HepG2 (cell line): ENCODE measurements around the gene TBCD. TPM values are rescaled to one million over a fixed set of nuclear protein-coding genes. Genes with fewer than 3 reads are reported as not detected.

ENCODE experiments used
- ASH2L ChIP-seq: fragments of 300-600, 200-600 bp; sonication (generic); IDR thresholded peaks from 2 replicates; pipeline ENCODE4 v1.7.0; 2017; ENCODE audit warnings: low read depth, mild to moderate bottlenecking, moderate library complexity, mixed read lengths, low read length; ENCODE audit not compliant: insufficient read length
- EEA1 ChIP-seq: sonication (generic); formaldehyde crosslinking; IDR thresholded peaks from 2 replicates; pipeline ENCODE4 v1.5.1; 2020; ENCODE audit warnings: mild to moderate bottlenecking, missing genetic modification reagents, borderline replicate concordance
- ETS1 ChIP-seq: sonication (generic); formaldehyde crosslinking; IDR thresholded peaks from 2 replicates; pipeline ENCODE4 v1.4.0; 2020; ENCODE audit warnings: missing genetic modification reagents
- HBP1 ChIP-seq: IDR thresholded peaks from 2 replicates; pipeline ENCODE4 v1.6.1; 2016; ENCODE audit warnings: low read depth, control low read depth
- HDAC1 ChIP-seq: sonication (generic); formaldehyde crosslinking; IDR thresholded peaks from 2 replicates; pipeline ENCODE4 v1.5.1; 2020; ENCODE audit warnings: mild to moderate bottlenecking, missing genetic modification reagents
- HNRNPL ChIP-seq: fragments of 200-400 bp; formaldehyde crosslinking; IDR thresholded peaks from 2 replicates; pipeline ENCODE4 v1.6.1; 2017; ENCODE audit warnings: mild to moderate bottlenecking, low read depth, low read length
- IRF2 ChIP-seq: IDR thresholded peaks from 2 replicates; pipeline ENCODE4 v1.6.1; 2018; ENCODE audit warnings: missing genetic modification reagents, missing compliant biosample characterization
- IRX3 ChIP-seq: sonication (generic); formaldehyde crosslinking; IDR thresholded peaks from 2 replicates; pipeline ENCODE4 v1.8.1; 2023; ENCODE audit warnings: mild to moderate bottlenecking, low read depth, missing genetic modification reagents, borderline replicate concordance
- NCOA5 ChIP-seq: sonication (generic); formaldehyde crosslinking; IDR thresholded peaks from 2 replicates; pipeline ENCODE4 v1.4.0; 2020; ENCODE audit warnings: missing genetic modification reagents
- RFXANK ChIP-seq: IDR thresholded peaks from 2 replicates; pipeline ENCODE4 v1.6.1; 2016
- RXRB ChIP-seq: IDR thresholded peaks from 2 replicates; pipeline ENCODE4 v1.6.1; 2016; ENCODE audit warnings: borderline replicate concordance, missing genetic modification reagents, missing compliant biosample characterization
- SRSF4 ChIP-seq: fragments of 200-400 bp; formaldehyde crosslinking; IDR thresholded peaks from one replicate; pipeline ENCODE4 v1.6.1; 2018; ENCODE audit warnings: mild to moderate bottlenecking, low read depth, low read length, moderate library complexity; ENCODE audit not compliant: poor library complexity, severe bottlenecking
- STAT6 ChIP-seq: sonication (generic); formaldehyde crosslinking; IDR thresholded peaks from 2 replicates; pipeline ENCODE4 v1.4.0; 2020; ENCODE audit warnings: missing genetic modification reagents, mild to moderate bottlenecking, borderline replicate concordance
- TFAP4 ChIP-seq: sonication (generic); IDR thresholded peaks from 2 replicates; pipeline ENCODE4 v1.6.1; 2016; ENCODE audit warnings: low read depth, borderline replicate concordance
- ZNF281 ChIP-seq: sonication (generic); formaldehyde crosslinking; IDR thresholded peaks from 2 replicates; pipeline ENCODE4 v1.4.0; 2020; ENCODE audit warnings: missing genetic modification reagents, borderline replicate concordance
- ZNF292 ChIP-seq: sonication (generic); formaldehyde crosslinking; IDR thresholded peaks from 2 replicates; pipeline ENCODE4 v1.8.1; 2022; ENCODE audit warnings: mild to moderate bottlenecking, low read depth, missing genetic modification reagents, borderline replicate concordance
- ZNF350 ChIP-seq: sonication (generic); formaldehyde crosslinking; IDR thresholded peaks from 2 replicates; pipeline ENCODE4 v1.4.0; 2020; ENCODE audit warnings: mild to moderate bottlenecking, low read depth, missing genetic modification reagents, borderline replicate concordance
- ZNF772 ChIP-seq: sonication (generic); formaldehyde crosslinking; IDR thresholded peaks from 2 replicates; pipeline ENCODE4 v1.5.0; 2020; ENCODE audit warnings: mild to moderate bottlenecking, missing genetic modification reagents
- ZNF891 ChIP-seq: sonication (generic); formaldehyde crosslinking; IDR thresholded peaks from 2 replicates; pipeline ENCODE4 v1.5.0; 2020; ENCODE audit warnings: mild to moderate bottlenecking, missing genetic modification reagents
- polyA plus RNA-seq, 8 experiments: library from polyadenylated mRNA; depleted of rRNA in 3 of 8; stranded (reverse) in 7 of 8; unstranded in 1 of 8; fragments of >200 nt; fragmentation: Illumina TruSeq in 4 of 8; extraction: Trizol in 4 of 8; gene quantifications; 2 replicates each; pipeline versions ENCODE4 v1.2.1 to v1.2.3, GENCODE V29; 2011 to 2016; ENCODE audit warnings: low read depth in 4 of 8, missing spikeins in 1 of 8, mixed read lengths in 1 of 8; ENCODE audit not compliant: insufficient read depth in 1 of 8
- total RNA-seq, 5 experiments: library from RNA; depleted of rRNA; stranded (reverse); fragments of >200 nt; fragmentation: Illumina TruSeq; extraction: Trizol; gene quantifications; 2 replicates each; pipeline ENCODE4 v1.2.3, GENCODE V29; 2016; ENCODE audit warnings: low read depth in 1 of 5

Gene TBCD
- total and polyA plus RNA-seq, 2 of the 13 experiments (the other 11 are each of a cell fraction or from before 2014, with no cell fraction given) = 33.9 to 54.8 TPM

- TF ChIP-seq RXRB = no peak
- TF ChIP-seq SRSF4 = no peak
- TF ChIP-seq IRX3 (CRISPR knock-in tag) = 0 out of 2 replicates have a peak, but pooled peaks have one; percentile 27
- TF ChIP-seq HNRNPL = peak; percentile 95
- no peak for TF ChIP-seq TFAP4
- TF ChIP-seq ETS1 (CRISPR knock-in tag) = no peak
- no peak for TF ChIP-seq NCOA5 (CRISPR knock-in tag)
- TF ChIP-seq ZNF772 (CRISPR knock-in tag) = no peak
- peak; percentile 83 for TF ChIP-seq ZNF292
- TF ChIP-seq ZNF350 = 0 out of 2 replicates have a peak, but pooled peaks have one; percentile 59
- no peak for TF ChIP-seq EEA1 (CRISPR knock-in tag)
- TF ChIP-seq HBP1 (CRISPR knock-in tag) = peak; percentile 84
- no peak for TF ChIP-seq ZNF891 (CRISPR knock-in tag)
- TF ChIP-seq STAT6 (CRISPR knock-in tag) = peak; percentile 42; the same call in 1 of the 2 replicates
- peak; percentile 84 for TF ChIP-seq IRF2 (CRISPR knock-in tag)
- TF ChIP-seq HDAC1 (CRISPR knock-in tag) = no peak; the same call in 1 of the 2 replicates
- TF ChIP-seq ZNF281 (CRISPR knock-in tag) = no peak
- no peak for TF ChIP-seq RFXANK
- TF ChIP-seq ASH2L = peak; percentile 51
Observed at GRCh38 chr17:82848022-82848592, 96.2 kb downstream of the TBCD start (continued).
